Upper lobe of left lung (tissue), 6 donors: Measurements from ENCODE around the gene CD96. TPM values are rescaled to one million over a fixed set of nuclear protein-coding genes. Genes with fewer than 3 reads are reported as not detected.
A peak's percentile ranks its signal among the peaks of the same experiment; 100 is the strongest.

Experiments
- ATAC-seq, 2 donors: fragments of 200-7000 bp; cut with Tn5 transposase; one replicate each; pipeline ENCODE4 v1.9.1; 2022; ENCODE audit warnings: mild to moderate bottlenecking in 2 of 2, moderate library complexity in 2 of 2; ENCODE audit not compliant: low FRiP score in 2 of 2
- DNase-seq, 2 donors: peaks; one replicate each; pipeline ENCODE4 v3.0.0-alpha.2; 2019 to 2020
- H3K27ac ChIP-seq, 4 donors: fragments of 200-600 bp; sonication (generic); one replicate each; pipeline ENCODE4 v1.5.1; 2016 to 2019
- H3K27me3 ChIP-seq, 4 donors: fragments of 200-600 bp; sonication (generic); one replicate each; pipeline ENCODE4 v1.5.1; 2017 to 2019
- H3K36me3 ChIP-seq, 4 donors: fragments of 200-600 bp; sonication (generic); one replicate each; pipeline ENCODE4 v1.5.1; 2016 to 2019
- H3K4me1 ChIP-seq, 4 donors: fragments of 200-600 bp; sonication (generic); one replicate each; pipeline ENCODE4 v1.5.1; 2018 to 2019
- H3K4me3 ChIP-seq, 4 donors: fragments of 200-600 bp; sonication (generic); one replicate each; pipeline ENCODE4 v1.5.1; 2017 to 2019; ENCODE audit warnings: mild to moderate bottlenecking in 2 of 4, moderate library complexity in 1 of 4
- H3K9me3 ChIP-seq, 4 donors: fragments of 200-600 bp; sonication (generic); one replicate each; pipeline ENCODE4 v1.5.1; 2018 to 2019
- EP300 ChIP-seq, 4 donors: sonication (generic); formaldehyde crosslinking; IDR thresholded peaks; one replicate each; pipeline ENCODE4 v1.5.1; 2017; ENCODE audit warnings: antibody characterized with exemption in 4 of 4, control low read depth in 2 of 4
- POLR2A ChIP-seq, 4 donors: fragments of 450-650 bp; IDR thresholded peaks; one replicate each; pipeline ENCODE4 v1.5.1; 2016 to 2017; ENCODE audit warnings: antibody characterized with exemption in 4 of 4, mild to moderate bottlenecking in 2 of 4
- POLR2AphosphoS5 ChIP-seq, 2 donors: sonication (generic); formaldehyde crosslinking; IDR thresholded peaks; one replicate each; pipeline ENCODE4 v1.5.1; 2017; ENCODE audit warnings: antibody characterized with exemption in 2 of 2
- WGBS, 2 donors: methylation state at CpG; one replicate each; pipeline ENCODE4 v1.1.5; 2017 to 2018; 5-methylcytosine and 5-hydroxymethylcytosine counted together
- total RNA-seq, 6 donors: library from RNA; depleted of rRNA in 4 of 6; stranded (reverse); fragments of >200 nt in 4 of 6; gene quantifications; one replicate each; pipeline versions ENCODE4 v1.1.0 to v1.2.1, GENCODE V29; 2016 to 2021
- TF ChIP-seq, protein P1 (sequence below), 6 experiments: fragments of 450-650 bp in 4 of 6; fragments of 200-600 bp in 2 of 6; sonication (generic) in 2 of 6; IDR thresholded peaks; one replicate each; pipeline ENCODE4 v1.5.1; 2016 to 2019; ENCODE audit warnings: antibody characterized with exemption in 6 of 6
- donor health status: DM: no; HTN: no; CAD: no; lungs with moderate emphysema.
- donor health status: DM: no; HTN: yes; CAD: no; lungs with severe emphysema.

Gene CD96
- total RNA-seq, 6 donors from 2014 or later, result 2.4 to 18.2 (median 4.4) TPM

DNA sequence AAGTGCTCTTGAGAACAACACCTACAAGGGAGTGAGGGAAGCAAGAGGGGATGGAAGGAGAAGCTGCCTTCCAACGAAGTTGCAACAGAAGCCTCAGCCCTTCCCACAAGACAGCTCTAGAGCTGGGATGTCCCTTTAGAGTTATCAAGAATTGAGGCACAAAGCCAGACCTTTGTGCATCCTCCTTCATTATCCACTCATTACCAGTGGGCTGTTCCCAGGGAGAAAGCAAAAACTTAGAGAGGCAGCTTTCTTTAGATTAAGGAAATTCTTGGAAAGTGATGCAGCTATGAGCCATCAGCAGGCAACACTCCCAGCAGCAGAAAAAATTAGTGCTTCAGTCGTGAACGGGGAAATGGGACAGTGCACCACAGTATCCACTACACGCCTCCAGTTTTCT lies 10.6 kb upstream of the CD96 start:
- DNase-seq, result no peak
- 81 to 86% methylated on average over 4 of the region's 4 CpGs for WGBS, 2 donors

GRCh38 chr3:111534701-111535100 lies 7.3 kb upstream of the CD96 start:
- no peak for DNase-seq
- 65 to 69% methylated on average over 4 of the region's 4 CpGs for WGBS, 2 donors

More for the DNA sequence above, 10.6 kb upstream of the CD96 start:
- TF ChIP-seq POLR2A (IDR thresholded peaks at IDR 0.05) (no peak), EP300 (IDR thresholded peaks at IDR 0.05) (no peak)
- no peak overlapping the region for H3K4me3 ChIP-seq
- H3K9me3 ChIP-seq, result no peaks in the 10 kb centered on the region
- no peaks in the 10 kb centered on the region for H3K36me3 ChIP-seq
- no peaks in the 10 kb centered on the region for H3K27me3 ChIP-seq
- H3K27ac ChIP-seq, result no peak overlapping the region
- H3K4me1 ChIP-seq, result no peaks in the 10 kb centered on the region
- ATAC-seq, result no peak

GRCh38 chr3:111538111-111538510 lies 3.9 kb upstream of the CD96 start:
- Histone ChIP-seq H3K27ac (no peak overlapping the region), H3K9me3 (no peaks in the 10 kb centered on the region), H3K4me1 (peaks cover 0 to 7% (median 5%) of the 10 kb centered on the region in 4 donors), H3K36me3 (no peaks in the 10 kb centered on the region), H3K4me3 (no peak overlapping the region), H3K27me3 (no peaks in the 10 kb centered on the region)
- no peak for DNase-seq
- TF ChIP-seq, protein P1, sequence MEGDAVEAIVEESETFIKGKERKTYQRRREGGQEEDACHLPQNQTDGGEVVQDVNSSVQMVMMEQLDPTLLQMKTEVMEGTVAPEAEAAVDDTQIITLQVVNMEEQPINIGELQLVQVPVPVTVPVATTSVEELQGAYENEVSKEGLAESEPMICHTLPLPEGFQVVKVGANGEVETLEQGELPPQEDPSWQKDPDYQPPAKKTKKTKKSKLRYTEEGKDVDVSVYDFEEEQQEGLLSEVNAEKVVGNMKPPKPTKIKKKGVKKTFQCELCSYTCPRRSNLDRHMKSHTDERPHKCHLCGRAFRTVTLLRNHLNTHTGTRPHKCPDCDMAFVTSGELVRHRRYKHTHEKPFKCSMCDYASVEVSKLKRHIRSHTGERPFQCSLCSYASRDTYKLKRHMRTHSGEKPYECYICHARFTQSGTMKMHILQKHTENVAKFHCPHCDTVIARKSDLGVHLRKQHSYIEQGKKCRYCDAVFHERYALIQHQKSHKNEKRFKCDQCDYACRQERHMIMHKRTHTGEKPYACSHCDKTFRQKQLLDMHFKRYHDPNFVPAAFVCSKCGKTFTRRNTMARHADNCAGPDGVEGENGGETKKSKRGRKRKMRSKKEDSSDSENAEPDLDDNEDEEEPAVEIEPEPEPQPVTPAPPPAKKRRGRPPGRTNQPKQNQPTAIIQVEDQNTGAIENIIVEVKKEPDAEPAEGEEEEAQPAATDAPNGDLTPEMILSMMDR (IDR thresholded peaks at IDR 0.05), result no peak
- TF ChIP-seq POLR2A (IDR thresholded peaks at IDR 0.05) (no peak), EP300 (IDR thresholded peaks at IDR 0.05) (no peak), POLR2AphosphoS5 (IDR thresholded peaks at IDR 0.05) (no peak)
- 93 to 95% methylated on average over 1 of the region's 1 CpG for WGBS, 2 donors
- no peak for ATAC-seq

More at GRCh38 chr3:111534701-111535100, 7.3 kb upstream of the CD96 start:
- TF ChIP-seq, protein P1 (IDR thresholded peaks at IDR 0.05), result no peak
- no peak for TF ChIP-seq POLR2A (IDR thresholded peaks at IDR 0.05)
- TF ChIP-seq EP300 (IDR thresholded peaks at IDR 0.05), result no peak
- TF ChIP-seq POLR2AphosphoS5 (IDR thresholded peaks at IDR 0.05), result no peak
- no peaks in the 10 kb centered on the region for H3K36me3 ChIP-seq
- no peak overlapping the region for H3K27ac ChIP-seq
- H3K4me3 ChIP-seq, result no peak overlapping the region
- no peaks in the 10 kb centered on the region for H3K27me3 ChIP-seq
- ATAC-seq, result no peak
- H3K9me3 ChIP-seq, result no peaks in the 10 kb centered on the region
- peaks cover 0 to 7% (median 5%) of the 10 kb centered on the region in 4 donors for H3K4me1 ChIP-seq

DNA sequence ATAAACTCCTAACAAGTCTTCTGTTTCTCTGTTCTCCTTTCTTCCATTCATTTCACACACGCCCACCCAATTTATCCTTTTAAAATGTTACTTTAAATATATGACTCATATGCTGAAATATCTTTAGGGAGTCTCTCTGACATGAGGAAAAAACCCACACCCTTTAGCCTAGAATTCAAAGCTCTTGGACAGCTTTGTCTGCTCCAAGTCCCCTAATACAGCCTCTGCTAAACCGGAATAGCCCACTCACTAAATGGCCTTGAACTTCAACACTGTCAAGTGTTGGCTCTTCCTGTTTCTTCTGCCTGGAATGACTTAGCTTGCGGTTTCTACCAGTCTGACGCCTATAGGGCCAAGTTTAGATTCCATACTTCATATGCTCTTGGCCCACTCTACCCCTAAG lies 3.3 kb upstream of the CD96 start:
- peak overlapping the region in 1 of 4 donors; percentile 33 for H3K27ac ChIP-seq
- TF ChIP-seq, protein P1 (IDR thresholded peaks at IDR 0.05), result no peak
- TF ChIP-seq POLR2AphosphoS5 (IDR thresholded peaks at IDR 0.05) (no peak), EP300 (IDR thresholded peaks at IDR 0.05) (no peak), POLR2A (IDR thresholded peaks at IDR 0.05) (no peak)
- H3K27me3 ChIP-seq, result no peaks in the 10 kb centered on the region
- no peaks in the 10 kb centered on the region for H3K36me3 ChIP-seq
- ATAC-seq (peak in 1 of 2 donors; percentile 29), DNase-seq (no peak)
- H3K4me3 ChIP-seq, result no peak overlapping the region
- no peaks in the 10 kb centered on the region for H3K9me3 ChIP-seq
- 18 to 27% methylated on average over 4 of the region's 4 CpGs for whole genome bisulfite sequencing, 2 donors
- peaks cover 0 to 7% (median 5%) of the 10 kb centered on the region in 4 donors for H3K4me1 ChIP-seq

DNA sequence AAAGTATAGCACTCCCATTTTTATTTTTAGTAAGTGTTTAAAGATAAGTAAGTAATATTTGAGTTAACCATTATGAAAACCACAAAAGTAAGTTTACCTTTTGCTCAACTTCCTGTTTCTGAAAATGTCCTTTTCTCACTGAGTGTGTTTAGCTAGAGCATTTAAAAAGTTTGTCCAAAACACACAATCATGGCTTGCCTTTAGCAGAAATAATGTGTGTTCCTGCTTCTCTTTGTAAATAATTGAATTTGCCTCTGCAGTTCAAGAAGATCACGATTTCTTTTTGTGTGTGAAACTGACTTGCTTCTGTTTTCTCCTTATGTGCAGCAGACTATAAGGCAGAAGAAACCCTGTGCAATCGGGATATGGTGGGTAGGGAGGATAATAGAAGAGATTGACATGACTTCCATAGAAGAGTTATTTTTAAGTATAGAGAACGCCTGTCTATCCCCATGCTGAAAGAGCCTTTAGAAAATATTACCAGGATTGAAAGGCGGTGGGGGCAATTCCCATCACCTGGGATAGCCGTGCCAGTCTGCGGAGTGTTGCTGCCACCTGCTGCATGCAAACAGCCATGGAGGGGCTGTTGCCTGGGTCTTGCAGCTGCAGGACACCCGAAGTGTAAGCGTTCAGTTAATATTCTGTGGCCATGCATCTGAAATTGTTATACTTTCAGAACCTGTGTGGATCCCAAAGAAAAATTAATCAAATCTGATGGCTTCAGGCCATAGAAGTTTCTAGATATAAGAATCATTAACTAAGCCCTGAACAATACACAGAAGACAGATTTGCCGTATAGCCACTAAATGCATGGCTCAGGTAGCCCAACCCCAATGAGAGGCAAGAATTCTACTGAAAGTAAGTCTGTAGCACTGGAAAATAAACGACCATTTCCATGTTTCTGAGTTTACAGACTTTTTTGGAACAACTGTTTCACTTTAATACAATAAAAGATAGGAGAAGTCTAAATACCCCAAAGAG lies 2.4 kb upstream of the CD96 start:
- Histone ChIP-seq H3K36me3 (no peaks in the 10 kb centered on the region), H3K4me3 (no peak overlapping the region), H3K4me1 (peaks cover 0 to 7% (median 5%) of the 10 kb centered on the region in 4 donors), H3K27ac (no peak overlapping the region), H3K9me3 (no peaks in the 10 kb centered on the region), H3K27me3 (no peaks in the 10 kb centered on the region)
- DNase-seq (peak; percentile 41 to 70), ATAC-seq (peak; percentile 69 to 84)
- no peak for TF ChIP-seq POLR2A (IDR thresholded peaks at IDR 0.05)
- peak in 1 of 4 donors; percentile 20 for TF ChIP-seq EP300 (IDR thresholded peaks at IDR 0.05)
- TF ChIP-seq, protein P1 (IDR thresholded peaks at IDR 0.05), result peak in 5 of 6 experiments; percentile 41 to 69 (median 55)
- WGBS, 2 donors, result 19 to 30% methylated on average over 10 of the region's 10 CpGs
